GM18861 (cell line): ENCODE data around the gene CTNNBL1.
"Not testable (repeated sequence)": the region's sequence is repeated elsewhere in the genome, so short reads cannot be mapped to it uniquely, and the experiment has no call there.

Experiments
- ATAC-seq: cut with Tn5 transposase; IDR thresholded peaks from one replicate; pipeline ENCODE4 v1.9.1; 2021; ENCODE audit not compliant: unreplicated experiment

CTNNBL1 gene

DNA sequence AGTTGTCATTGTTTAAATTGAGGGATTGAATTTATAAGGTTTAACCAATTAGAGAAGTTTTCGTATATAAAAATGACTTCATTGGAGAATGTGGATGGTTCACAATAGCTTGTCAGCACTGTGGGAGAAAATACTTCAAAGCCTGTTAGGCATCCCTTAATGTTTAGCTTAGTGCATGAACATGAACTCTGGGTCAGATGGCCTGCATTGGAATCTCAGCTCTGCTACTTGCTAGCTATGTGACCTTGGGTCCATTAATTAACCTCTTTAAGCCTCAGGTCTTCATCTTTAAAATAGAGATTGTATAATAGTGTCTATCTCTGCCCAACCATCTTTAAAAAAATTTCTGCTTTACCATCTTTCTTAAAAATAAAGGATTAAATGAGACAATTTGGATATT lies 11.1 kb downstream of the CTNNBL1 start:
- ATAC-seq = no peak

DNA sequence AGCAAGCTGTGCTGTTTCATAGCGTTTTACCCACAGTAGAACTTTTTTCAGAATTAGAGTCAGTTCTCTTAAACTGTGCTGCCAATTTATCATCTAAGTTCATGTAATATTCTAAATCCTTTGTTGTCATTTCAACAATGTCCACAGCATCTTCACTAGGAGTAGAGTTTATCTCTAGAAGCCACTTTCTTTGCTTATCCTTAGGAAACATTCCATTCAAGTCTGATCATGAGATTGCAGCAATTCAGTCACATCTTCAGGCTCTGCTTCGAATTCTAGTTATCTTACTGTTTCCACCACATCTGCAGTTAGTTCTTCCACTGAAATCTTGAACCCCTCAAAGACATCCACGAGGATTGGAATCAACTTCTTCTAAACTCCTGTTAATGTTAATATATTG lies 12.5 kb downstream of the CTNNBL1 start:
- ATAC-seq = no peak

DNA sequence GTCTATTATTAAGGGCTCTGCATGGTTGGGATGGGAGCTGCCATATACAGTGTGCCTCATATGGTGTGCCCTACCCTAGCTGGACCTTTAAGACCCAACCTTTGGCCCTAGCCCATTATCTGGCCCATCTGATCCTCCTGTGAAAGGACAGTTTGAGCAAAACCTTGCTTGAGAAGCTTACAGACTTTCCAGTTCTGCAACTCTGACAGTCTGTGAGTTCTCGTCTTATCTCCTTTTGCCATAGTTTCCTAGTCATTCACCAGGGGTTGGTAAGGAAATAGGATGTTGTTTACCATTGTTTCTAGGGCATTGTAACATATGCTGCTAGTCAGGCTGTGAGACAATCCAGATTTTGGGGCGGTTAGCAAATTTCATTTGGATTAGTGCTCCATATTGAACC lies 17.2 kb downstream of the CTNNBL1 start:
- no peak for ATAC-seq

DNA sequence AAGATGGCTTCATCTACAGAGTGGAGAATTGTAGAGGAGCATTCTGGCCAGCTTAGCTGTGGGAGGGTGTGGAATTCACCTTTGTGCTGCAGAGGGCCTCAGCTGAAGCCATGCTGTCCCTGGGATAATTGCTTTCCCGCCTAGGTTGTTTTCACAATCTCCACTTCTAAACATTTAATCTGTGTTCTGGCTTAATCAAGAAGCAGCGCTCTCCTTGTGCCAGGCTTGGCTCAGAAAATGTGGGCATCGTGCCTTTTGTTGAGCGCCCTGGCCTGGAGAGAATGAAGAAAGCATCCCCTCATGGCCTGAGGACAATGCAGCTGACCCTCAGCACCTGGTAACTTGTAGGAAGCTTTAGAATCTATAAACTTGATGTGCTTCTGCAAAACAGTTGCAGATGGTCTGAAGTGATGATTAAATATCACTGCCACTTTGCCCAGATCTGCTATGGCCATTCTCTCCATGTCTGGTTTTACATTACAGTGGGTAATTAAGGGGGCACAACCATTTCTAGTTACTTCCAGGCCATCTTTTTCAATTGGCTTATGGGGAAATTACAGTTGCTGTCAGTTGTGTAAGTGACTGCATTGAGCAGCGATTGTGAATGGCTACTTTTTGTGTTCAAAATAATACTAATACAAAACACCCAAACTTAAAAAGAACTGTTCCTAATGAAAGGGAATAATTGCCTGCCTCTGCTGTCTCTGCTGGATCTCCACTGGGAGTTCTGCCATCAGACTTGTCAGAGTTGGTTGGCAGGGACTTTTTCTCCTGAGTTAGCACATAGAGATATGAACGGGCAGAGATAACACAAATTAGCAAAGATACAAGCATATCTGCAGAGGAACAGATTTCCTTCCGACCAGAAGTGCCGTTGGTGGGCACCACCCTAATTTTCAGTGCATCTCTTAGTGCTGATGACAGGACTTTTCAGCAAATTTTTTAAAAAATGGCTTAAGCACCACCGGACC lies 18.4 kb downstream of the CTNNBL1 start:
- no peak for ATAC-seq

DNA sequence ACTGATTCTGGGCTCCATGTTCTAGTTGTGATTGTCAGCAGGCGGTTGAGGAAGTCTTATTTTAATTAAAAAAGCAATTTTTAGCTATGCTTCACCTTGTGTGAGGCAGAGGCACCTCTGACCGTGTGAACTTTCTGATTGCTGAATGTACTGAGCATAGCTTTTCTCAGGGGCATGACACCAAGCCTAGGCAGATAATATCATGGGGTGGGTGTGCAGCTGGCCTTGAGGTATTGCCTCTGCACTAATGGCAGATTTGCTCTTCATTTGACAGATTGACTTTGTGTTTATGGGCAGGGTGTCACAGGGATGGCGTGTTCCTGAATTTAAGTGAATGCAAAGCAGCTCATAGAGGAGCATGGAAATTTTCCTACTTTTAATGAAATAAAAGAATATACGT lies 19.6 kb downstream of the CTNNBL1 start:
- ATAC-seq = no peak

DNA sequence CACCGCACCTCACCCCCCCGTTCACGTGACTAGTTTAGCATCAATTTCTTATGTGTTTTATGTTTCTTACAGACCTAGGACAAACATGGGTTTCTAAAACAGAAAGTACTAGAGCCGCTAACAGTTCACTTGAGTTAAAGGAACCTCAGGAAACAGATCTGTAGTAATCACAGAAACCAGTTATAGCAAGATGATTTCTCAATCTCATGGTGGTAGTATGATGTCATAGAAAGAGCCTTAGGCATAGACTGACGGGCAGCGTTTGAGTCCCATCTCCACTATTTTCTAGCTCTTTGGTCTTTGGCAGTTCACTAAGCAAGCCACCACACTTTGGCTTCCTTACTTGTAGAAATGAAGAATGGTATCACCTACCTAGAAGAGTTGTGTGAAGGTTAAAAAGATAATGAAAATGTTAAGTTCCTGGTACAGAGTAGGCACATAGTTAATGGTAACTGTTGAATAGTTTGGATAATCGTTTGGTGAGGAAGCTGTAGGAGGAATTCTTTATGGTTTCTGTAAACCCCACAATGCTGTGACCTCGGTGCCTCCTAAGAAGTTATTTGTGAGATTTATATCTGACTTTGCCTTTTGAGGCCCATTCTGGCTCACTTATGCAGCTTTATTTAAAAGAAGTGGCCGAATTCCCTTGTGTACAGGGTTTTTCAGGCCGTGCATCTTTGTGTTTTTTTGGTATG lies 21.3 kb downstream of the CTNNBL1 start:
- ATAC-seq = no peak

DNA sequence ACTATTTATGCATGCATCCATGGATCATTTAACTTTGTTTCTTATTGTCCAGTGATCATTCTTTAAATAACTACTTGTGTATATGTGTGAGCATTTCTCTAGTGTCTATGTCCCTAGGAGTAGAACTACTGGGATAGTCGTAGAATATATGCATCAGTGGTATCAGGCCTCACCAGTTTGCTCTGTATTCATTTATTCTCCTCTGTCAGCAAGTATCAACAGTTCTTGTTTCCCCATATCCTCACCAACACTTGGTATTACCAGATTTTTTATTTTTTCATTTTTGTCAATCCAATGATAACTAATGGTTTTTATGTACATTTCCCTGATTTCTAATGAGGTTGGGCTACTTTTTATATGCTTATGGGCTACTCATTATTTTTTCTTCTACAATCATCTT lies 27.9 kb downstream of the CTNNBL1 start:
- no peak for ATAC-seq

DNA sequence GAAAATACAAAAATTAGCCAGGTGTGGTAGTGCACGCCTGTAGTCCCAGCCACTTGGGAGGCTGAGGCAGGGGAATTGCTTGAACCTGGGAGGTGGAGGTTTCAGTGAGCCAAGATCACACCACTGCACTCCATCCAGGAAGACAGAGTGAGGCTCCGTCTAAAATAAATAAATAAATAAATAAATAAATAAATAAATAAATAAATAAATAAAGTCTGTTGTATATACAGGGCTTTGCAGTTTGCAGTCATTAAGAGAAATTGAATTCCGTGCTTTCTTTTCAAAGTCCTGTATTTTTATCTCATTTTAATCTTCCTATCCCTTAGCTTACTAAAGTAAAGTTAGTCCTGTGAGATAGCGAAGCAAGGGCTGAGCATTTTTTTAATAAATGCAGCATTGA lies 28.5 kb downstream of the CTNNBL1 start:
- ATAC-seq = not testable (repeated sequence)

DNA sequence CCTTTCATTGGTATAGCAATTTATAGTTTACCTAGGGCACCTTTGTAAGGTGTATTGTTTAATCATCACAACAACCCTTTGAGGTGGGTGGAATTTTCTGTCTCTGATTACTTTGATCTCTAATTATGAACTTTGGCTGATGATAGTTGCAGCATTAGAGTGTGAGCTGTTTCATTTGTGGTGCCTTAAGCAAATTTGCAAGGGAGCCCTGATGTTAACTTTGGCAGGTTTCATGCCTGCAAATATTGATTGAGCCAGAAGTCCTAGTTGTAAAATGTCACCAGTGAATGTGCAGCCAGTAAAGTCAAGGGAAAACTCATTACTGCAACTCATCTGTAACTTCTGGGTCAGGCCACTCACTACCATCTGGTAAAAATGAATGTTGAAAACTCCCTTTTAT lies 29.8 kb downstream of the CTNNBL1 start:
- ATAC-seq = no peak

DNA sequence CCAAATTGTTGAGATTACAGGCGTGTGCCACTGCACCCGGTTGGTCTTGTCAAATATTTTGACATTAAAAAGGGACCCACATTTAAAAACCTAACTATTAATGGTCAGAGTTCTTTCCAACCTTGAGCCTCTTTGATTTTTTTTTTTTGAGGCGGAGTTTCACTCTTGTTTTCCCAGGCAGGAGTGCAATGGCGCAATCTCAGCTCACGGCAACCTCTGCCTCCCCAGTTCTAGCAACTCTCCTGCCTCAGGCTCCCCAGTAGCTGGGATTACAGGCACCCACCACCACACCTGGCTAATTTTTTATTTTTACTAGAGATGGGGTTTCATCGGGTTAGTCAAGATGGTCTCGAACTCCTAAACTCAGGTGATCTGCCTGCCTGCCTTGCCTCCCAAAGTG lies 31.3 kb downstream of the CTNNBL1 start:
- ATAC-seq = no peak

DNA sequence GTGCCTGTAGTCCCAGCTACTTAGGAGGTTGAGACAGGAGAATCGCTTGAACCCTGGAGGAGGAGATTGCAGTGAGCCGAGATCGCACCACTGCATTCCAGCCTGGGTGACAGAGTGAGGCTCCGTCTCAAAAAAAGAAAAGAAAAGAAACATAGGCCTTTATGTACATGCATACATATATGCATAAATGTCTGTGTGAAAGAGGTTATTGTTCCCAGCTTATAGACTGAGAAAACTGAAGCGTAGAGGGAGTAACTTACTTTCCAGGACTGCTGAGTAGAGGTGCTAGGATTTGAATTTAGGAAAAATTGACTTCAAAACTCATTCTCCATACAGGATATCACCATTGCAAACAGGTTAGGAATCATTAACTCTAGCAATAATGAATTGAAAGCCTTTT lies 32.0 kb downstream of the CTNNBL1 start:
- no peak for ATAC-seq

DNA sequence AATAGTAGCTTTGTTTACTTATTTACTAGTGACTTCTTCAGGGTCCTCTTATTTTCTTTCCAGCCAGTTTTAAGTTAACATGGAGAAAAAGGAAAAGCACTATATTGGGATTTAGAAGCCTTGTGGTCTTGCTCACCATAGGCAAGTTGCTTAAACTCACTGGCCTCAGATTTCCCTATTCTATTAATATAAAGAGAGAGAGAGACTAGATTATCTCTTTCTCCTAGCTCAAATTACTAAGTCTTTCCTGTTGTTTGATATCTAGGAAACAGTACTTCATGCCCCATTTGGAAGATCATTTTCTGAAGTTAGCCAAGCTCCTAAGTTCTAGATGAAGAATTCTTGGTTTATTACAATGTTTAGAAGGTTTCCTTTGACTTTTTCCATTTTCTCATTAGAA lies 32.5 kb downstream of the CTNNBL1 start:
- no peak for ATAC-seq

DNA sequence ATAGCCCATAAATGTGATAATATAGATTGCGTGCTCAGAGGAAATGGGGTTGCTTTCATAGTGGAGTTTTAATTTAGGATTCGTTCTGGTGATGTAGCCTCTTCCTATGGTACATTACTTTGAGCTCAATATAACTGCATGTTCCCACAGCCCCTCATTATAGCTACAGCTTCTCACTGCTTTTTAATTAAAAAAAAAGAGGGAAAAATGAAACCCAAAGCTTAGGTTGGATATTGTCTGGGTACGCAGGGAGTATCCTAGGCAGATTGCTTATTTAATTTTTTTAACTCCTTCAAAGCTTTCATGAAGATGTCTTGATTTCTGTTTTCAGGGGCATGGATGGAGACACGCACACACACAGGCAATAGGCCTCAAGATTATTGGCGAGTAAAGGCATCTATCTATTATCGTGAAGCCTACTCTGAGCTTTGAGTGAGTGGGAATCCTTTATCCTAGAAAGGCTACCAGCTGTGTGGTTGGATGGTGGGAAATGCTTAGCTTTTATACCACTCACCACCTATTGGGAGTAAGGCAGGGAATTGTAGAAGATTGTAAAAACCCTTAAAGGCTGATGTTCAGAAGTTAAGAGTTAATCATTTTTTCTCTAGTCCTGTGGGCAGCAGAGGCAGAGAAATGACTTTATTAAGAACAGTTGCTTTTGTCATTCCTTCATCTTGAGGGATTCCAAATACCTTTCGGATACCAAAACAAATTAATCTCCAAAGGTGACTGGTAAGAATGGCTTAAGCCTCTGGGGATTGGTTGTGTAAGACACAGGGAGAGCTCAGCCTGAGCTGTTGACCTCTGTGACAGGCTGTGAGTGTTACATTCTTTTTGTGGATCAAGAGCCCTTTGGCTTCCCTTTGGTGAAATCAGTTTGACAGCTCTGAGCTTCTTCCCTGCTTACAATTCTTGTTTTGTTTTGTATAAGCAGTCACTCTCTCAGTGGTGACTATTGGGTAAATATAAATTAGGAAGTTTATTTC lies 33.4 kb downstream of the CTNNBL1 start:
- no peak for ATAC-seq

DNA sequence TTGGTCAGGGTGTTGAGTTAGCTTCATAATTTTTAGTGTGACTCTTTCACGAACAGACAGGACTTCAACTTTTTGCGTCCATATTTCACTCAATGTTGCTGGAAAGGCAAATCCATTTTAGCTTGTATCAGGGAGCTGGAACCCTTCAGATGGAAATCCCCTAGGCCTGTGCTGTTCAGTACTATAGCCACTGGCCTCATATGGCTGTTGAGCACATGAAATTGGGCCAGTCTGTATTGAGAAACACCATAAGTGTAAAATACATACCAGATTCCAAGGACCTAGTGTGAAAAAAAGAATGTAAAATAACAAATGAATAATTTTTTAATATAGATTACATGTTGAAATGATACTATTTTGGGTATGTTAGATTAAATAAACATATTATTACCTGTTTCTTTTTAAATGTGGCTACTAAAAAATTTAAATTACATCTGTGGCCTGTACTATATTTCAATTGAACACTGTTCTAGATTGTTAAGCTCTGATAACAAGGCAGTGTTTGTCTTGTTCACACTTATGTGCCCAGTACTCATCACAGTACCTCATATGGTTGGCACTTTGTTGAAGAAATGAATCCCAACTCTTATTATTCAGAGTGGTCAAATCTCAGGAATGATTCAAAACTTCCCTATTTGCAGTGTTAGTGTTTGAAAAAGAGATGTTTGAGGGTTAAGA lies 34.3 kb downstream of the CTNNBL1 start:
- no peak for ATAC-seq

DNA sequence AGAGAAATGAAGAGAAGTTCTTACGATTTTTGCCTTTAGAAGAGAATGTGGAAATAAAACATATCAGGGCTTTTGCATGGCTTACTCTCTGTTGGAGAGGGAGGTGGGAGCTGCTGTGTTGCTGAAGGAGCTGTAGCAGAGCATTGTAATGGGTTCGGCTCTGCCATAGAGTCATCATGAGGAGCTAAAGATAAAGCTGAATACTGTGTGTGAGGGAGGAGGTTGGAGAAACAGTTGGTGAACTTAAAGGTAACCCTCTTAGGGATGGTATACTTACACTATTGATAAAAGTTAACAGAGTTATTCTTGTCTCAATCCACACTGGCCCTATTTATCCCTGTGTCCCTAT lies 34.8 kb downstream of the CTNNBL1 start:
- no peak for ATAC-seq

DNA sequence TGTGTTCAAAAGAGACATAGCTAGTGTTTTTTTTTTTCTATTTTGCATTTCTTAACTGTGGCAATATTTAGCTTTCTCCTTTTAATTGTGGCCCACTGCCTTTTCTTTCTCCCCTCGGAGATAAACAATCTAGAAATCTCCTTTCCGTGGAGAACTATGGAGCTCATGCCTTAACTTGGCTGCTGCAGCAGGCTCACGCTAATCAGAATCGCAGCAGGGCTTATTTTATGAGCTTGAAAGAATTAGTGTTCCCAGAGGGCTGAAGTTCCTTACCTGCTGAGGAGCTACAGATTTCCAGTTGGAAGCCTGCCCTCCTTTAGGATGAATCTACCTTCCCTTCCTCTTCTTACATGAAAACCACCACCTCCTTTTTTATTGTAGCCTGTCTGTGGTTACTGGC lies 35.6 kb downstream of the CTNNBL1 start:
- no peak for ATAC-seq

DNA sequence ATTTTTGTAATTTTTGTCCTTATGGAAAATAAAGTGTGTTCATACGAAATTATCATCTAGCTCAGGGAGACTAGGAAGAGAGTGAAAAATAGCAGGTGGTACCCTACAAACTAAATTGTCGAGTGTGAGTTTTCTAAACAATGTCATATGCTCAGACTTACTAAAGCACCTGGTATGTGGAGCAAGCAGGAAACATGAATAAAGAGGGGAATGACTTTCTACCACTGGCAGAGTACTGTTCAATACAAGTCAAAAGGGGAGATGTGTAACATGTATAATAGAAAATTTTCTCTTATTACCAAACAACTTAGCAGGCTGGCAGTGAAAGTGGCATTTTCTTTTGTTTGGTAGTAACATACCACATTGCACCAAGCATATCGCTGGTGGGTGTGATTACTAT lies 36.1 kb downstream of the CTNNBL1 start:
- ATAC-seq = no peak

DNA sequence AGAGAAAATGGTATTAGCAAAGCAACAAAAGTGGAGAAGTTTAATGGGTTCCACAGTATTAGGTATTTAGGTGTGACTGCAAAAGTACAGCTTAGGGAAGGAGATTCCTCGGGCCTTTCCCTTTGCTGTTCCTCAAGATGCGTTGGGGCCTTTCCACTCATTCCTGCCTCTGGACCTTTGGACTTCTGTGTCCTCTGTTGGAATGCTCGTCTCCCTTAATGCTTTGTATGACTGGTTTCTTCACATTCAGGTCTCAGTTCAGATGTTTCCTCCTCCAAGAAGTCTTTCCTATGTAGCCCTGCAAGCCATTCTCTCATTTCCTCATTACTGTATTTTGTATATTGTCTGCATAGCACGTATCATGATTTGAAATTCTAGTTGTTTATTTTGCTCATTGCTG lies 39.6 kb downstream of the CTNNBL1 start:
- ATAC-seq = no peak

DNA sequence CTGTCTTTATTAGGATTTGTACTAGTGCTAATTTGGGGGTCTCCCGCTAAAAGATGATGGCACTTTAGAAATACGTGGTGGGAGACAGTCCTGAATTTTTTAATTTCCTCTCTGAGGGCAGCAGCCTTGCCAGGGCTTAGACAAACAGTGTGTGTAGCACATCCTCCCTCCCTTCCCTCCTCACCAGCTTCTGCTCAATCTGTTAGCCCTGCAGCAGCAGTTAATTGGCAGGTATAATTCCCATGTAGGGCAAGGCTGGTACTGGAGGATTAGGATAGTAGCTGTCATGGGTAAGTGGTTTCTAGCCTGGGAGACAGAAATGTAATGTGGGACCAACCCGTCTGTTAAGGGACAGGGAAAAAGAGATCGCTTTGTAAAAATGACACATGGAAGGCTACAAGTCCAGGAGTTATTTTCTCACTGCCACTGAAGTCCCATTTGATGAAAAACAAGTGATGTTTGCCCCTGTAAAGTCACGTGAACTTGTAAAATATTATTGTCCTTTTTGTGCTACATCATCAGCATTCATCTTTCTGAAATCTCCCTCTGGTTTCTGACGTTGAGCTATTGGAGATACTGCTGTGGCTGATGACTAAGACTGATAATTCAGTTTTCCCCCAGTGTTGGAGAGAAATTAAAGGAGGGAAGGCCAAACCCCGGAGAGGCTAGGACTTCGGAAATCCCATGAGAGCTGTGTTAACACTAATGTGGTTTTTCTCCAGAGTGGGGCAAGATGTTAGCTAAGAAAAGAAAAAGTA lies 40.6 kb downstream of the CTNNBL1 start:
- no peak for ATAC-seq

DNA sequence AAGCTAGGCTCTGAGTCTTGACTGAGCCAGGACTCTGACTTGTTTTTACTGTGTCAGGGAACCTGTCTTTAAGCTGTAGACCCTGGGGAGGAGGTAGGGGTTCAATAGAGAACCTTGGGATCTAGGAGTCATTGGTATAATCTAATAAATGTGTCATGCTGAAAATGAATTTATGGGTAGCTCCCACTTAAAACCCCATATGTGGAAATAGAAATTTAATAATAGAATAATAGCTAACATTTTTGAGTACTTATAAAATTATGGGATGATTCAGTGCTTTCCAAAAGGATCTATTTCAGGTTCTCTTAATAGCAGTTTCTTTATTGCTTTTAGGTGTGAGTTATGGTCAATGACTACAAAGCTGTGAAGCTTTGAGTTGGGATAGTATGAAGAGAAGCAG lies 41.7 kb downstream of the CTNNBL1 start:
- no peak for ATAC-seq
